Measurements from ENCODE around the gene ITGA4.

- no peak for TF ChIP-seq MAX (CRISPR knock-in tag; IDR thresholded peaks at IDR 0.05)
- no peak for TF ChIP-seq ZNF532 (CRISPR knock-in tag; IDR thresholded peaks at IDR 0.05; ENCODE audit: borderline replicate concordance)
- no peak for TF ChIP-seq E2F4 (CRISPR knock-in tag; IDR thresholded peaks at IDR 0.05; ENCODE audit: borderline replicate concordance, low read depth)
These were observed 1.7 kb downstream of the ITGA4 start for GRCh38 chr2:181458871-181459270.
